ACHN (cell line): Measurements from ENCODE around the gene DENND6B.
"Not testable (repeated sequence)": the region's sequence is repeated elsewhere in the genome, so short reads cannot be mapped to it uniquely, and the experiment has no call there.

ENCODE experiments used
- DNase-seq: peaks from one replicate; pipeline ENCODE4 v3.0.0-alpha.2; 2015
- in situ Hi-C: cut with HindIII; loops from 2 replicates; pipeline ENCODE4 v1.10.0; 2017; ENCODE audit warnings: low sequenced_read_pairs, low pct_ligation_motif_present, low pct_unique_long_range_greater_than_20kb

DENND6B gene

GRCh38 chr22:50280022-50280707 lies 46.6 kb downstream of the DENND6B start:
- DNase-seq: no peak
- in situ Hi-C loops: no loop called here

- DNase-seq: no peak
- in situ Hi-C loops: no loop called here
These were observed 47.7 kb downstream of the DENND6B start for GRCh38 chr22:50278956-50279619.

- in situ Hi-C loops: no loop called here
These were observed 48.4 kb downstream of the DENND6B start for GRCh38 chr22:50278461-50278860.

GRCh38 chr22:50277761-50278160 lies 49.1 kb downstream of the DENND6B start:
- DNase-seq: no peak
- in situ Hi-C loops: no loop called here

More at GRCh38 chr22:50278461-50278860, 48.4 kb downstream of the DENND6B start:
- no peak for DNase-seq

- DNase-seq: peak; percentile 37
- in situ Hi-C loops: no loop called here
These were observed 50.7 kb downstream of the DENND6B start for GRCh38 chr22:50276143-50276542.

- in situ Hi-C loops: no loop called here
- DNase-seq: no peak
These were observed 51.4 kb downstream of the DENND6B start for GRCh38 chr22:50275181-50276055.

- no peak for DNase-seq
- in situ Hi-C loops: no loop called here
These were observed 52.0 kb downstream of the DENND6B start for GRCh38 chr22:50274771-50275170.

- DNase-seq: peak; percentile 59
These were observed 52.5 kb downstream of the DENND6B start for GRCh38 chr22:50274311-50274710.

GRCh38 chr22:50273781-50274180 lies 53.0 kb downstream of the DENND6B start:
- DNase-seq, in situ Hi-C loops: not testable (repeated sequence)

More at GRCh38 chr22:50274311-50274710, 52.5 kb downstream of the DENND6B start:
- in situ Hi-C loops: no loop called here

GRCh38 chr22:50273352-50273751 lies 53.5 kb downstream of the DENND6B start:
- DNase-seq, in situ Hi-C loops: not testable (repeated sequence)

GRCh38 chr22:50272044-50272802 lies 54.6 kb downstream of the DENND6B start:
- in situ Hi-C loops: no loop called here
- no peak for DNase-seq

GRCh38 chr22:50271519-50271970 lies 55.3 kb downstream of the DENND6B start:
- peak; percentile 69 for DNase-seq
- in situ Hi-C loops: no loop called here

- peak; percentile 77 for DNase-seq
- in situ Hi-C loops: no loop called here
These were observed 56.0 kb downstream of the DENND6B start for GRCh38 chr22:50270666-50271394.

- in situ Hi-C loops: no loop called here
- peak; percentile 65 for DNase-seq
These were observed 56.7 kb downstream of the DENND6B start, which contains the start of gene MAPK11 for GRCh38 chr22:50269970-50270665. Gene MAPK11, minus strand, starts transcription at chr22:50270380. Its CDS starts 88 bp downstream, at chr22:50270292.

- no peak for DNase-seq
- in situ Hi-C loops: no loop called here
These were observed 57.2 kb downstream of the DENND6B start for GRCh38 chr22:50269573-50269969.

GRCh38 chr22:50268655-50269113 lies 58.1 kb downstream of the DENND6B start:
- no peak for DNase-seq
- in situ Hi-C loops: no loop called here
